ENCODE measurements around the gene PEX16. TPM values are rescaled to one million over a fixed set of nuclear protein-coding genes. Genes with fewer than 3 reads are reported as not detected.

The PEX16 gene
- total RNA-seq, 2 experiments from 2014 or later, result 41.0 to 43.9 TPM

DNA sequence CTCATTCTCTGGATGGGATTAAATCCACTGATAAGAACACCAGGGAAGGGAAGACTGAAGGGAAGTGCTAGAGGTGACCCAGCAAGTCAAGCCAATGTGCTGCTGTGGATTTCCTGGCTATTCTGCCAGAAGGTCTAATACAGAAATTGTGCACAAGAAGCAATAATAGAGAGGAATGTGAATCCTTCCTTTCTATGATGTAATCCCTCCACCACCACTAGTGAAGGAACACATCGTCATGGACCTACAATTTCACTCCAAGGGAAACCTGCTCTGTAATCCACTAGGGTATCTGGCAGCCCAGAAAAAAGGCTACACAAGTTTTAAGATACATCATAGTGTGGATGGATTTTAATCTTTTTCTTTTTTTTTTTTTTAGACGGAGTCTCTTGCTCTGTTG is 22.2 kb upstream of the PEX16 start:
- Histone ChIP-seq H3K4me2 (ENCODE audit: low read length) (peak overlapping the region; percentile 63; the same call in 1 of the 2 replicates), H3K4me3 (ENCODE audit: low read depth, low read length, poor library complexity, severe bottlenecking) (no peak overlapping the region), H3K4me1 (ENCODE audit: insufficient read depth, low read length, poor library complexity, severe bottlenecking) (peaks cover 43% of the 10 kb centered on the region), H4K20me1 (ENCODE audit: insufficient read depth, low read length) (no peaks in the 10 kb centered on the region), H3K27ac (ENCODE audit: low read depth, low read length, poor library complexity, severe bottlenecking) (no peak overlapping the region), H2AFZ (ENCODE audit: low read length) (no peak overlapping the region), H3K9me3 (ENCODE audit: low read length) (no peaks in the 10 kb centered on the region), H3K79me2 (ENCODE audit: insufficient read depth, low read depth, low read length) (no peaks in the 10 kb centered on the region), H3K9me2 (ENCODE audit: insufficient read depth, low read length) (no peaks in the 10 kb centered on the region), H3K36me3 (ENCODE audit: insufficient read depth, low read length) (peaks cover 18% of the 10 kb centered on the region)
- intact Hi-C loops (cut with micrococcal nuclease; ENCODE audit: unreplicated experiment), result no loop called here
- BruUV-seq (replicated peaks), result no TSS peak
- CTCF ChIA-PET (ENCODE audit: unreplicated experiment), result interaction anchor here (0.6 kb wide), 1 partner anchor 83 kb away, joined by 4 read pairs; no protein-coding TSS in a partner anchor
- no peak for DNase-seq (ENCODE audit: low spot score)
- TF ChIP-seq CTCF (conservative IDR thresholded peaks at IDR 0.05; ENCODE audit: low read length), result no peak
- no peak for TF ChIP-seq EZH2phosphoT487 (IDR thresholded peaks at IDR 0.05; ENCODE audit: borderline replicate concordance, low read depth, low read length)
- POLR2A ChIA-PET, result interaction anchor here (0.6 to 1.8 kb wide), 5 partner anchors 10 to 871 kb away, joined by 3 to 7 read pairs (median 4); no protein-coding TSS in a partner anchor

GRCh38 chr11:45937916-45938315 is 20.2 kb upstream of the PEX16 start:
- Histone ChIP-seq H3K4me1 (ENCODE audit: insufficient read depth, low read length, poor library complexity, severe bottlenecking) (peaks cover 60% of the 10 kb centered on the region), H3K4me2 (ENCODE audit: low read length) (peak overlapping the region; percentile 63), H2AFZ (ENCODE audit: low read length) (no peak overlapping the region), H3K9me2 (ENCODE audit: insufficient read depth, low read length) (no peaks in the 10 kb centered on the region), H4K20me1 (ENCODE audit: insufficient read depth, low read length) (no peaks in the 10 kb centered on the region), H3K27ac (ENCODE audit: low read depth, low read length, poor library complexity, severe bottlenecking) (peak overlapping the region; percentile 63), H3K36me3 (ENCODE audit: insufficient read depth, low read length) (peaks cover 24% of the 10 kb centered on the region), H3K79me2 (ENCODE audit: insufficient read depth, low read depth, low read length) (peaks cover 1% of the 10 kb centered on the region), H3K4me3 (ENCODE audit: low read depth, low read length, poor library complexity, severe bottlenecking) (no peak overlapping the region), H3K9me3 (ENCODE audit: low read length) (no peaks in the 10 kb centered on the region)
- intact Hi-C loops (cut with micrococcal nuclease; ENCODE audit: unreplicated experiment), result no loop called here
- BruUV-seq (replicated peaks), result no TSS peak
- DNase-seq (ENCODE audit: low spot score), result no peak
- ChIA-PET POLR2A (no interaction called here), CTCF (ENCODE audit: unreplicated experiment) (no interaction called here)
- TF ChIP-seq EZH2phosphoT487 (IDR thresholded peaks at IDR 0.05; ENCODE audit: borderline replicate concordance, low read depth, low read length), result no peak
- TF ChIP-seq CTCF (conservative IDR thresholded peaks at IDR 0.05; ENCODE audit: low read length), result no peak

- Histone ChIP-seq H2AFZ (ENCODE audit: low read length) (no peak overlapping the region), H3K4me1 (ENCODE audit: insufficient read depth, low read length, poor library complexity, severe bottlenecking) (peaks cover 72% of the 10 kb centered on the region), H3K9me3 (ENCODE audit: low read length) (no peaks in the 10 kb centered on the region), H3K4me2 (ENCODE audit: low read length) (no peak overlapping the region), H3K27ac (ENCODE audit: low read depth, low read length, poor library complexity, severe bottlenecking) (no peak overlapping the region), H3K79me2 (ENCODE audit: insufficient read depth, low read depth, low read length) (peaks cover 14% of the 10 kb centered on the region), H3K4me3 (ENCODE audit: low read depth, low read length, poor library complexity, severe bottlenecking) (no peak overlapping the region), H3K9me2 (ENCODE audit: insufficient read depth, low read length) (no peaks in the 10 kb centered on the region), H3K36me3 (ENCODE audit: insufficient read depth, low read length) (peaks cover 31% of the 10 kb centered on the region), H4K20me1 (ENCODE audit: insufficient read depth, low read length) (no peaks in the 10 kb centered on the region)
- DNase-seq (ENCODE audit: low spot score), result no peak
- TF ChIP-seq CTCF (conservative IDR thresholded peaks at IDR 0.05; ENCODE audit: low read length) (no peak), EZH2phosphoT487 (IDR thresholded peaks at IDR 0.05; ENCODE audit: borderline replicate concordance, low read depth, low read length) (no peak)
- intact Hi-C loops (cut with micrococcal nuclease; ENCODE audit: unreplicated experiment), result no loop called here
- POLR2A ChIA-PET, result interaction anchor here (0.7 to 1.5 kb wide), 5 partner anchors 9 to 195 kb away, joined by 3 to 4 read pairs (median 3); partner anchors contain the start of gene PEX16
- CTCF ChIA-PET (ENCODE audit: unreplicated experiment), result no interaction called here
- BruUV-seq (replicated peaks), result no TSS peak
Observed at GRCh38 chr11:45936511-45937054, 18.9 kb upstream of the PEX16 start.

Measured in OCI-LY7 (cell line).